Muscle of back (tissue), 11 donors: ENCODE results near the gene SLC28A2. TPM values are rescaled to one million over a fixed set of nuclear protein-coding genes. Genes with fewer than 3 reads are reported as not detected.
"Not testable (repeated sequence)": the region's sequence is repeated elsewhere in the genome, so short reads cannot be mapped to it uniquely, and the experiment has no call there.

Experiments used
- DNase-seq, 3 donors: peaks; one replicate each; pipeline versions ENCODE4 v3.0.0 to v3.0.0-alpha.2; 2013
- polyA plus RNA-seq, 10 donors: library from polyadenylated mRNA; unstranded; fragments of 120-200 nt; gene quantifications; one replicate each; pipeline ENCODE4 v1.2.1, GENCODE V29; 2013; ENCODE audit not compliant: insufficient read length in 10 of 10

Gene SLC28A2
- polyA plus RNA-seq, 10 donors, result 0.07 to 0.43 (median 0.20) TPM

DNA sequence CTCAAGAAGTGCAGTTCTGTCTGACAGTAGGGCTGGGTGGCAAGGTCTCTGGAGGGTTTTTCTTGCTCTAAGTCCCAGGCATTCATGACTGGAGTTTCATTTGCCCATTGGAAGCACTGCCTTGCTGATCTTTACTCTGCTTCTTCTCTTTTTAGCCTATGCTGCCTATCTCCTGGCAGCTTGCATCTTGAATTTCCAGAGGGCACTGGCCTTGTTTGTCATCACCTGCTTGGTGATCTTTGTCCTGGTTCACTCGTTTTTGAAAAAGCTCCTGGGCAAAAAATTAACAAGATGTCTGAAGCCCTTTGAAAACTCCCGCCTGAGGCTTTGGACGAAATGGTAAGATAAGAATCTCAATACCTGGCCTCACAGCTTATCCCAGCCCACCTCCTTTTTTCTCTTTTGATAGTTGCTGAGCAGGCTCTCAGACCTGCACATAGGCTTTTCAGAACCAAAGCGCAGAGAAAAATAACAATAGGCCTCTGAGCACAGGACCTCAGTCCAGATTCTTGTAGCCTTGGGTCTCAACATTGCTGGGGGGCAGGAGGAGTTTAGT, 10.9 kb downstream of the SLC28A2 start:
- DNase-seq, result no peak

DNA sequence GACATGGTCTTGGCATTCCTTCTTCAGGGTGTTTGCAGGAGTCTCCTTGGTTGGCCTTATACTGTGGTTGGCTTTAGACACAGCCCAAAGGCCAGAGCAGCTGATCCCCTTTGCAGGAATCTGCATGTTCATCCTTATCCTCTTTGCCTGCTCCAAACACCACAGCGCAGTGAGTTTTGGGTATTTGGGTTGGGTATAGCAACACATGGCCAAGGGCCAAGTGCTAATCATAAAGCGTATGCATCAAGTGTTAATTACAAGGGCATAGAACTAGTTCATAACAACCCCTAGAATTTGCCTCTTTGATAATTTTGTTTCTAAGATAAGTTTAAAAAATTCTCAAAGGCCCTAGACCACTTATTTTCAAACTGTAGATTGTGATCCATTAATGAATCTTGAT, 11.8 kb downstream of the SLC28A2 start:
- DNase-seq, result no peak

DNA sequence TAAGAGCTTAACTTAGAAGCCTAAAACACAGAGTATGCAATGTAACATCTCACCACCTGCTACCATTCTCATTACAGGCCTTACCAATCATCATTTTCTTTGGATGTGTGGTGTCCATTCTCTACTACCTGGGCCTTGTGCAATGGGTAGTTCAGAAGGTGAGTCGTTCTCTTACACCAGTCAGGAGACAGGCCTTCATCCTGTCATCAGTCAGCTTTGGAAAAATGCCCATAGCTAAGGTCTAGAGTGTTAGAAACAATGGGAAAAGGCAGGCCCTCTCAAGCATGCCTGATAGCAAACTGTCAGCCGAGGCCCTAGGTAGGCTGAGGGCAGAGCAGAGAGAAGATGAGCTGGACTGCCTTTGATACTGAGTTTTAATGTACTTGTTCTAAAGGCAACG, 13.5 kb downstream of the SLC28A2 start:
- no peak for DNase-seq

DNA sequence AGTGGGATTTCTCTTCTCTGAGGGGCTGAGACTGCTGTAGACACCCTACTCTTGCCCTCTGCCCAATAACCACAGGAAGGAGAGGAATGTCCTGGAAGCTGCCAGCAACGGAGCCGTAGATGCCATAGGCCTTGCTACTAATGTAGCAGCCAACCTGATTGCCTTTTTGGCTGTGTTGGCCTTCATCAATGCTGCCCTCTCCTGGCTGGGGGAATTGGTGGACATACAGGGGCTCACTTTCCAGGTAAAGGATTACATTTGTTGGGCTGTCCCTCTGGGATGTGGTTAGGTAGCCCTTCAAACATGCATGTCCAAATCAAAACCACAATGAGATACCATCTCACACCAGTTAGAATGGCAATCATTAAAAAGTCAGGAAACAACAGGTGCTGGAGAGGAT, 16.1 kb downstream of the SLC28A2 start:
- DNase-seq, result no peak

DNA sequence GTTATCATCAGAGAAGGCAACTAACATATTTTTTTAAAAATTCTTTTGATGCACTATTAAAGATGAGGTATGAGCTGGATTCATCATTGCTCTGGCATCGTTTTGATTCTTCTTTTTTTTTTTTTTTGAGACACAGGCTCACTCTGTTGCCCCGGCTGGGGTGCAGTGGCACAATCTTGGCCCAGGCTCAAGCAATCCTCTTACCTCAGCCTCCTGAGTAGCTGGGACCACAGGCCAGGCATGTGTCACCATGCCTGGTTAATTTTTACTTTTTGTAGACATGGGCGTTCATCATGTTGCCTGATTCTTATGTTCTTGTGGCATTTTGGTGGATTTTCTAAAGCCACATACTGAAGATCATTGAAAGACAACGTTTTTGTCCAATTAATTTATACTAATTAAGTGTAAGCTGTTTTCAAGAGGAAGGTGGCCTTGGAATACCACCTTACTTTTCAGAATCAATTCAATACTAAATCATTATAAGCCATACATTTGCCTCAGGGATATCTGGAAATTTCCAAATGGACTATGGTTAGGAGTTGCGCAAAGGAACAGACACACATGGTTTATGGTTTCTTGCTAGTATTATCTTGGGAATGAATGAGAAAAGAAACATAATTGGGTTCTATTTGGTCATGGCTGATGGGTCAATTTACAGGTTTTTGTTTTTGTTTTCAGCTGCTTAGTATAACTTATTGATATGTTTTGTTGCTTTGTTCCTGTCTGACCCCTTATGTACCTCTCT, 22.8 kb downstream of the SLC28A2 start:
- DNase-seq, result no peak

DNA sequence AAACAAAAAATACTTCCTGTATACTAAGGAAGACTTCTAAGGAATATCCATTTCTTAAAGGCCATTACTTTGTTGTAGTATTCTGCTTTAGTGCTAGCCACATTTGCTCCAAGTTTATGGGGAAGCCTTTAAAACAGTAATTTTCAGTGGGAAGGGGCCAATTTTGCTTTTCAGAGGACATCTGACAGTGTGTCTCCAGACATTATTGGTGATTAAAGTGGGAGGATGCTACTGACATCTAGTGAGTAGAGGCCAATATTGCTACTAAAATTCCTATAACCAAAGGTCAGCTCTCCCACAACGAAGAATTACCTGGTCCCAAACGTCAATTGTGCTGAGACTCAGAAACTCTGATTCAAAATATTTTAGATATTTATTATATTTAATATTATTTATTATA, 24.8 kb downstream of the SLC28A2 start:
- DNase-seq, result peak; percentile 22 to 54 (median 27)

DNA sequence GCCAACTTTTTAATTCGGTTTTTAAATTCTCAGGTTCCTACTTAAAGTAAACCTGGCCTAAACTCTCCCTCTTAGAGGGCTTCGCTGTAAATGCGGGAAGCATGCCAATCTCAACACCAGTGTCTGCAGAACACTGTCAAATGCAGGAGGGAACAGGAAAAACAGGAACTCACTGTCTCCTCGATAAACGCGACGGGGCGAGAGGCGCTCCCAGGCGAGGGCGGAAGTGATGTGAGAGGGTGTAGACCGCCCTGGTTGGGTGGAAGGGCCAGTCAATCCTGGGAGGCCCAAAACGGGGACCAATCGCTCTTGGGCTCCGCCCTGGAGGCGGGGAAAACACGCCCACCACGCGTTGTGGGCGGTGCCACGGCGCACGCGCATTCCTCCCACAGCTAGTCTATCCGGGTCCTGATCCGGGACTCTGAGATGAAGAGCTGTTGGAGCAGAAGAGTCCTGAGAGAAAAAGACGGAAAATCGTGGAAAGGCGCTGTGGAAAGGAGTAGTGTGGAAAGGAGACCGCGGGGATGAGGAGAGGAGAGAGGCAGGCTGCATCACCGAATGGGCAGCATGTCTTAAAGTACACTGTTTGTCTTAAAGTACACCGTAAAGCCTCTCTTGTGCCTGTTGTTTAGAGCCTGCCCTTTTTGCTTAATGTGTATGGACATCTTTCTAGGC, 27.1 kb downstream of the SLC28A2 start:
- DNase-seq, result peak; percentile 97 to 99 (median 98)

DNA sequence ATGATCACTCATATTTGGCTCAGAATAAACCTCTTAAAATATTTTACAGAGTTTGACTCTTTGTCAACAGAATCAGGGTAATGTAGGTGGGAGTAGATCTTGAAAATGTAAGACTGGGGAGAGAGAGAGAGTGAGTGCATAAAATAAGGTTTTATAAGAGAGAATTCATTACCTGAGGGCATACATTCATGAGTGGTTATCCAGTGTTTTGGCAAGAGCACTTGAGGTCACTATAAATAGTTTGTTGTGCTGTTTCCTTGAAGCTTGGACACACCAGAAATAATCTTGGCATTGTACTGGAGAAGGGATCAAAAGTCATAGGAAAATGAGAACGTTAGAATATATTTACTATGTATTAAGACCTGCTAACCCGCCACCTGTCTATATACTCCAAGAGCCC, 33.4 kb downstream of the SLC28A2 start:
- no peak for DNase-seq

DNA sequence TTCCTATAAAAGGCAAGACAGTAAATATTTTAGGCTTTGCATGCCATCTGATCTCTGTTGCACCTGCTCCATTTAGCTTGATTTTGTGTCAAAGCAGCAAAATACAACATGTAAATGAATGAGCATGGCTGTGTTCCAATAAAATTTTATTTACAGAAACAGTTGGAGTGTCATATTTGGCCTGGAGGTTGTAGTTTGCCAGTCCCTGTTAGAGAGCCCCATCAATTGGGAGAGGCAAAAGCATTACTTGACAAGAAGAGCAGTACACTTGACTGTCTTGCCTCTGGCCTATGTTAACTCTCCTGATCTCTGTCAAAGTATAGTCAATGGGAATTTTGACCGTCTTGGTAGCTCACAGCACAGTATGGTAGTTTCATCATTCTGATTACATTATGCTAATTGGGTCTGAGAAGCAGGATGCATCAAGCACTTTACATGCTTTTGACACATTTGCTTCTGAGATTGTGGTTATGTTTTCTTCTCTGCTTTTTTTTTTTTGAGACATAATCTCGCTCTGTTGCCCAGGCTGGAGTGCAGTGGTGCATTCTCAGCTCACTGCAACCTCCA, 35.4 kb downstream of the SLC28A2 start:
- DNase-seq, result no peak

DNA sequence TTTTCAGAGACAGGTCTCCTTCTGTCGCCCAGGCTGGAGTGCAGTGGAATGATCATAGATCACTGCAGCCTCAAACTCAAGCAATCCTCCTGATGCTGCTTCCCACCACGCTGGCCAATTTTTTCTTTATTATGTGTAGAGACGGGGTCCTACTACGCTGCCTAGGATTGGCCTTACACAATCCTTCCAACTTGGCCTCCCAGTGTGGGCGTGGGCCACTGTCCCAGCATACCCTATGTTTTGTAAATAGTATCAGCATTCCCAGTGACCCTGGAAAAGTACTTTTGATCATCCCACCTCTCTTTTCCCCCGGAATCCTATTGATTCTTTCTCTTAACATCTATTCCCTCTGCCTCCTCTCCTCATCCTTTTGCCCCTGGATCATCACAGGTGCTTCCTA, 36.9 kb downstream of the SLC28A2 start:
- DNase-seq, result no peak

DNA sequence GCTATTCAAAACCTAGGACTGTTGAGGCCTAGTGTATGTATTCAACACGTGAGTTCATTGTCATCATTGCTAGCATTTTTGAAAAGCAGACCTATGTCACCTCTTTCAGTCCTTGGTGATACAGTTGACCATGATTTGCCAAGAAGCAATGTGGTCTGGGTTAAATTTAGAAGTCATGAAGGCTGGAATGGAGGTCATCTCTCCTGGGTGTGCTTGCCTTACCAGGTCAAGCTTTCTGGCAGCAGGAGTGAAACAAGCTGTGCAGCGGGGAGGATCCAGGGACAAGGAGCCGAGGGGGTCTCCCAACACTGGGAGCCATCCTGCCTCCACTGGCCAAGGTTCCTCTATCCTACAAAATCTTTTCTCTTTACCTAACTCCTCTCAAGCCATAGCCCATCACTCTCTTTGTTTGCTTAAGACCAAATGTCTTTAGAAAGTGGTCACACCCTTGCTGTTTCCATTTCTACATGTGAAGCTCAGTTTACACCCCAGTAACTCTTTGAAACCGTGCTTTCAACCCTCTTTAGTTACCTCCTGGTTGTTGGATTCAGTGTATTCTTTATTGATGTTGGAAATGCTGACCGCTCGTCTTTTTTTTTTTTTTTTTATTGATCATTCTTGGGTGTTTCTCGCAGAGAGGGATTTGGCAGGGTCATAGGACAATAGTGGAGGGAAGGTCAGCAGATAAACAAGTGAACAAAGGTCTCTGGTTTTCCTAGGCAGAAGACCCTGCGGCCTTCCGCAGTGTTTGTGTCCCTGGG, 40.0 kb downstream of the SLC28A2 start:
- DNase-seq, result no peak

DNA sequence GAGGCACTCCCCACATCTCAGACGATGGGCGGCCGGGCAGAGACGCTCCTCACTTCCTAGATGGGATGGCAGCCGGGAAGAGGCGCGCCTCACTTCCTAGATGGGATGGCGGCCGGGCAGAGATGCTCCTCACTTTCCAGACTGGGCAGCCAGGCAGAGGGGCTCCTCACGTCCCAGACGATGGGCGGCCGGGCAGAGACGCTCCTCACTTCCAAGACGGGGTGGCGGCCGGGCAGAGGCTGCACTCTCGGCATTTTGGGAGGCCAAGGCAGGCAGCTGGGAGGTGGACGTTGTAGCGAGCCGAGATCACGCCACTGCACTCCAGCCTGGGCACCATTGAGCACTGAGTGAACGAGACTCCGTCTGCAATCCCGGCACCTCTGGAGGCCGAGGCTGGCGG, 41.3 kb downstream of the SLC28A2 start:
- not testable (repeated sequence) for DNase-seq

DNA sequence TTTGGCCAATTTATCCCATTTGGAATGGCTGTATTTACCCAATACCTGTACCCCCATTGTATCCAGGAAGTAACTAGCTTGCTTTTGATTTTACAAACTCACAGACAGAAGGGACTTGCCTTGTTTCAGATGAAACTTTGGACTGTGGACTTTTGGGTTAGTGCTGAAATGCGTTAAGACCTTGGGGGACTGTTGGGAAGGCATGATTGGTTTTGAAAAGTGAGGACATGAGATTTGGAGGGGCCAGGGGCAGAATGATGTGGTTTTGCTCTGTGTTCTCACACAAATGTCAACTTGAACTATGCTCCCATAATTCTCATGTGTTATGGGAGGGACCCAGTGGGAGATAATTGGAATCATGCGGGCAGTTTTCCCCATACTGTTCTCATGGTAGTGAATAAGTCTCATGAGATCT, 46.9 kb downstream of the SLC28A2 start:
- DNase-seq, result not testable (repeated sequence)

DNA sequence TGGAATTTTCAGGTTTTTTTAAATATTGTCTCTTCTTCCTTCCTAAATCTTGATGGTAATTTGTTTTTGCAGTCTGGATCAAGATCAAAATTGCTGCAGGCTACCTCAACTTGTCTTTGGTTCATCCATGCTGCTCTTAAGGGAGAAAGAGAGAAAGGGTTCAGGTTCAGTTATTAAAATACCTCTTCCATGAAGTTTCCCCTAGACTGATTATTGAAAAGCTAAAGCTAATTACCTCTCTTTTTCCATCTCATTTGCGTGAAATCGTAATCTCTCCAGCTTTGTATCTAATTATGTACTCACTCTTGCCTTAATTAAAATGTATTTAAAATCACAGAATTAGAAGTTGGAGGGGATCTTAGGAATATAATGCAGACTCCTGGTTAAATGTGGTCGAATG, 52.7 kb downstream of the SLC28A2 start:
- DNase-seq, result no peak

DNA sequence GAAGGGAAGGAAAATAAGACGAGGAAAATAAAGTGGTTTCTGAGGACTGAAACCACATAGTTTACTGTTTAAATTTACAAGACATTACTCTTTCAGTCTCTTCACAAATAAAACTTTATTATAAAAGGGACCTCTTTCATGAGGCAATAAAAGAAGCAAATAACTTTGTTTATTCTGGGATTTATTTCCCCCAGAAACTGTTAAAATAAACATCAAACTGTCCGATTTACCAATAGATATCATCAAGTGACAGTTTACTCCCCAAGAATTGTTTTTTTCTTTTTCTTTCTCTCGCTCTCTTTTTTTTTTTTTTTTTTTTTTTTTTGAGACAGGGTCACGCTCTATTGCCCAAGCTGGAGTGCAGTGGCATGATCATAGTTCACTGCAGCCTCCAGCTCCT, 54.1 kb downstream of the SLC28A2 start:
- DNase-seq, result no peak

DNA sequence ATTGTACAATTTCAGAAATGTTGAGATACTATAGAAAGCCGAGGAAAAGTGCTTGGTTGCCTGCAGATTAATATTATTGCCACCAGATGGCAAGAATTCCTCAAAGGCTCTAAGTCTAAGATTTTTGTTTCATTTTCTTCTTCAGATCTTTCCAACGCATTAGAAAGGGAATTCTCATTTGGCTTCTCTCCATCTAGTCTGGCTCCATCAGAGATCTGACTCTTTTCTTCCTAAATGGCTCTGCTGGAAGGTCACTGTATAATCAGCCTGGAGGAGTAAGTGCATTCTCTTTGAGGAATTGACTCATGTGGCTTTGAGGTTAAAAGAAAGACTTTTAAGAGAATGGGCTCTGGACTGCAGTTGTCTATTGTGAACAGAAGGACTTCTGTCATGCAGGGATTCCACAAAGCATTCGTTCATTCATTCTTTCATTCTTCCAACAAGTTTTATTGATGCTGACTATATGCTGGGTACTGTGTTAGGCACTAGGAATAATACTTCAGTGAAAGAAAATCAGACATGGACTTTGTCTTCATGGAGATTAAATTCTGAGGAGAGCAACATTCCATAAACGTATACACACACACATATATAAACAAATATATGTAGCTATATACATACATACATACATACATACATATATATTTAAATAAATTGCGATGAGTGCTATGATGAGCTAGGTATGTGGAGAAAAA, 55.3 kb downstream of the SLC28A2 start:
- DNase-seq, result peak; percentile 32 to 71 (median 43)

DNA sequence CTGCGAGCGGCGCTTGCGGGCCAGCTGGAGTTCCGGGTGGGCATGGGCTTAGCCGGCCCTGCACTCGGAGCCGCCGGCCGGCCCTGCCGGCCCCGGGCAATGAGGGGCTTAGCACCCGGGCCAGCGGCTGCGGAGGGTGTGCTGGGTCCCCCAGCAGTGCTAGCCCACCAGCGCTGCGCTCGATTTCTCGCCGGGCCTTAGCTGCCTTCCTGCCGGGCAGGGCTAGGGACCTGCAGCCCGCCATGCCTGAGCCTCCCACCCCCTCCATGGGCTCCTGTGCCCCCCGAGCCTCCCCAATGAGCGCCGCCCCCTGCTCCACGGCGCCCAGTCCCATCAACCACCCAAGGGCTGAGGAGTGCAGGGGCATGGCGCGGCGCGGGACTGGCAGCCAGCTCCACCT, 62.1 kb downstream of the SLC28A2 start:
- DNase-seq, result not testable (repeated sequence)

DNA sequence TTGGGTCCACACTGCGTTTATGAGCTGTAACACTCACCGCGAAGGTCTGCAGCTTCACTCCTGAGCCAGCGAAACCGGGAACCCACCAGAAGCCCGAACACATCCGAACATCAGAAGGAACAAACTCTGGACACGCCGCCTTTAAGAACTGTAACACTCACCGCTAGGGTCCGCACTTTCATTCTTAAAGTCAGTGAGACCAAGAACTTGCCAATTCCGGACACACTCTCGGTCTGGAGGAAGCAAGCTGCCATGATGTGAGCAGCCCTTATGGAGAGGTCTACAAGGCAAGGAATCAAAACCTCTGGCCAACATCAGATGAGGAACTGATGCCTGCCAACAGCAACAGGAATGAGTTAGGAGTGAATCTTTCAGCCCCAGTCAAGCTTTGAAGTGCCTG, 62.9 kb downstream of the SLC28A2 start:
- peak in 2 of 3 donors; percentile 11 to 33 for DNase-seq

DNA sequence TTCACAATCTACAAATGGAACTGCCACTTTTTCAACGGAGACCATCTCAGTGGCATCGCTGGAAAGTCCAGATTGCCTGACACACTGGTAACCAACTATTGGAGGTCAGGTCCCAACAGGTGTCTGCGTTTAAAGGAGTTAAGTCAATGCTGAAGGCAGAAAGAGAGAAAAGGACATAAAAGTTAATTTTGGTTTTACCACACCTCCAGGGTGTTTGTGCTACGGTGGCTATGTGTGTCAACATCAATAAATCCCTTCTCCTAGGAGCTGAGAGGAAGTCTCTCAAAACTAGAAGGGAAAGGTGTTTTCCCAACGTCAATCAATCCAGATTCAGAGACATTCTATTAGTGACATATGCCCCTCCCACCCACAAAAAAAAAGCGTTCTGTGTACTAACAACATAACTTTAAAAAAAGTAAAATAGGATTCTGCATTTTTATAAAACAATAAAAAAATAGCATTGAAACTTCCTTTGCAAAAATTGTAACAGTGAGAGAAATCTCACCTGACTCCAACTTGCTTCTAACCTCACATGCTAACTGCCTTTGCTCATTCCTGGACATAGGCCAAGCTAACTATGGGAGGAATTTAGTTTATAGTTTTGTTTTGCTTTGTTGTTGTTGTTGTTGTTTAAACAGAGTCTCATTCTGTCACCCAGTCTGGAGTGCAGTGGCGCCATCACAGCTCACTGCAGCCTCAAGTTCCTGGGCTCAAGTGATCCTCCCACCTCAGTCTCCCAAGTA, 67.6 kb downstream of the SLC28A2 start:
- DNase-seq, result no peak

DNA sequence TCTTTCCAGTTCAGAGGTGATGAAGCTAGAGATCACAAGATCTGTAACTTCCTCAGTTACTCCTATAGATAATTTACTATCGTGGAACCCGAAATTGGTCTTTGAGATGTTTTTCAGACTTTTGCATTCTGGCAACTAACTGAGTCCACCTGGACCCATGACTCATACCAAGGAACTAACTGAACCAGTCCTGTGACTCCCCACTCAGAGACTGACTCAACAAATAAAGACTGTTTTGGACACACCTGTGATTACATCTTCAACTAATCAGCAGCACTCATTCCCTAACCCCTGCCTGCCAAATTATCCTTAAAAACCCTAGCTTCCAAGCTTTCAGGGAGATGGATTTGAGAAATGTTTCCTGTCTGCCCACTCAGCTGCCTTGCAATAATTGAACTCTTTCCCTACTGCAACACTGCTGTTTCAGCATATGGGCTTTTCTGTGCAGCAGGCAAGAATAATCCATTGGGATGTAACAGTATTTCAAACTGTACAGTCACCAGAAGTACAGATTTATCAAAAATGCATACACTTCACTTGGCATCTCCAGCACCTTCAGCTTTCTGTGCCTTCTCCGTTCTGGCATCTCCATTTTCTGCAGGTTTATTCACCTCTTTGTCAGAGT, 68.7 kb downstream of the SLC28A2 start:
- no peak for DNase-seq
